ENCODE data around the gene ADAMTS3.
"Not testable (repeated sequence)": the region's sequence is repeated elsewhere in the genome, so short reads cannot be mapped to it uniquely, and the experiment has no call there.

Gene ADAMTS3

GRCh38 chr4:72552447-72552846 is 16.6 kb downstream of the ADAMTS3 start:
- DNase-seq: no peak

- no peak for DNase-seq
Observed at GRCh38 chr4:72546456-72546855, 22.6 kb downstream of the ADAMTS3 start.

- not testable (repeated sequence) for DNase-seq
Observed at GRCh38 chr4:72540694-72541093, 28.3 kb downstream of the ADAMTS3 start.

- DNase-seq: no peak
Observed at GRCh38 chr4:72538006-72538405, 31.0 kb downstream of the ADAMTS3 start.

- no peak for DNase-seq
Observed at GRCh38 chr4:72536443-72536842, 32.6 kb downstream of the ADAMTS3 start.

GRCh38 chr4:72531768-72532290 is 37.2 kb downstream of the ADAMTS3 start:
- DNase-seq: no peak

GRCh38 chr4:72531322-72531721 is 37.7 kb downstream of the ADAMTS3 start:
- no peak for DNase-seq

- no peak for DNase-seq
Observed at GRCh38 chr4:72529148-72529822, 39.7 kb downstream of the ADAMTS3 start.

- DNase-seq: no peak
Observed at GRCh38 chr4:72527038-72527646, 41.9 kb downstream of the ADAMTS3 start.

- DNase-seq: no peak
Observed at GRCh38 chr4:72525938-72526337, 43.1 kb downstream of the ADAMTS3 start.

GRCh38 chr4:72522440-72522839 is 46.6 kb downstream of the ADAMTS3 start:
- DNase-seq: no peak

- no peak for DNase-seq
Observed at GRCh38 chr4:72513227-72513626, 55.8 kb downstream of the ADAMTS3 start.

- DNase-seq: no peak
Observed at GRCh38 chr4:72507860-72508419, 61.1 kb downstream of the ADAMTS3 start.

- no peak for DNase-seq
Observed at GRCh38 chr4:72507167-72507566, 61.9 kb downstream of the ADAMTS3 start.

- DNase-seq: no peak
Observed at GRCh38 chr4:72505314-72505744, 63.7 kb downstream of the ADAMTS3 start.

GRCh38 chr4:72500214-72500613 is 68.8 kb downstream of the ADAMTS3 start:
- DNase-seq: no peak

GRCh38 chr4:72496119-72496518 is 72.9 kb downstream of the ADAMTS3 start:
- no peak for DNase-seq

- no peak for DNase-seq
Observed at GRCh38 chr4:72494156-72494555, 74.9 kb downstream of the ADAMTS3 start.

GRCh38 chr4:72489267-72489666 is 79.8 kb downstream of the ADAMTS3 start:
- DNase-seq: no peak

GRCh38 chr4:72486991-72487390 is 82.0 kb downstream of the ADAMTS3 start:
- no peak for DNase-seq

GRCh38 chr4:72484981-72485380 is 84.0 kb downstream of the ADAMTS3 start:
- no peak for DNase-seq

GRCh38 chr4:72473434-72473900 is 95.6 kb downstream of the ADAMTS3 start:
- DNase-seq: no peak

GRCh38 chr4:72471816-72472215 is 97.2 kb downstream of the ADAMTS3 start:
- DNase-seq: no peak

GRCh38 chr4:72468904-72469502 is 100.0 kb downstream of the ADAMTS3 start:
- DNase-seq: peak; percentile 14

Data from NCI-H446 treated with DMSO at 0.1 percent for 48 hours (cell line).